GM12864 (cell line): ENCODE measurements around the gene TOP3B.

ENCODE experiments used
- DNase-seq: peaks from one replicate; pipeline ENCODE4 v3.0.0-alpha.2; 2011; ENCODE audit warnings: low read depth
- H3K4me3 ChIP-seq: 2 replicates; pipeline ENCODE4 v1.5.1; 2011; ENCODE audit warnings: mild to moderate bottlenecking, low read depth, low read length, control low read depth
- TF ChIP-seq, protein P1 (sequence below): IDR thresholded peaks from 2 replicates; pipeline ENCODE4 v1.5.1; 2011; ENCODE audit warnings: low read depth, mild to moderate bottlenecking, moderate library complexity, low read length, control low read depth, inconsistent platforms; ENCODE audit errors: missing control alignments

The TOP3B gene

DNA sequence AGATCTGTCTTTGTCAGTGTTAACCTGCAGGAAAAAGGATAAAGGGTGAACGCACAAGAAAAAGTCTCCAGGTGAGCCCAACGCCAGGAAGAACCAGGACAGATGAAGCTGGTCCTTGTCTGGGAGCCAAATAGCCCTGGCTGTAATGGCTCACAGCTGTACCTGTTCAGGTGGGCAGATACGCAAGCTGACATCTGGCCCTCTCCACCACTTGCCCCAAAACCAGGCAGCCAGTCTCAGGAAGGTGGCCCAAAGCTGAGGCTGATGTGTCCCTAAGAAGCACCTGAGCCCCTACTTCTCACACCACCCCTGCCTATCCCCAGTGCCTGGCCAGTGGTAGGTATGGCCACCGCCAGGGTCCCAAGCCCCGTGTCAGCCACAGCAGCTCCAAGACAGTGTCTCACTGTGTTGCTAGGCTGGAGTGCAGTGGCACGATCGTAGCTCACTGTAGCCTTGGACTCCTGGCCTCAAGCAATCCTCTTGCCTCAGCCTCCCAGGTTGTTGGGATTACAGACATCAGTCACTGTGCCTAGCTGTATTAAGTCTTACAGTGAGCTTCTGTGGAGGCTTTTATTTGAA is 14.8 kb downstream of the TOP3B start:
- TF ChIP-seq, protein P1, sequence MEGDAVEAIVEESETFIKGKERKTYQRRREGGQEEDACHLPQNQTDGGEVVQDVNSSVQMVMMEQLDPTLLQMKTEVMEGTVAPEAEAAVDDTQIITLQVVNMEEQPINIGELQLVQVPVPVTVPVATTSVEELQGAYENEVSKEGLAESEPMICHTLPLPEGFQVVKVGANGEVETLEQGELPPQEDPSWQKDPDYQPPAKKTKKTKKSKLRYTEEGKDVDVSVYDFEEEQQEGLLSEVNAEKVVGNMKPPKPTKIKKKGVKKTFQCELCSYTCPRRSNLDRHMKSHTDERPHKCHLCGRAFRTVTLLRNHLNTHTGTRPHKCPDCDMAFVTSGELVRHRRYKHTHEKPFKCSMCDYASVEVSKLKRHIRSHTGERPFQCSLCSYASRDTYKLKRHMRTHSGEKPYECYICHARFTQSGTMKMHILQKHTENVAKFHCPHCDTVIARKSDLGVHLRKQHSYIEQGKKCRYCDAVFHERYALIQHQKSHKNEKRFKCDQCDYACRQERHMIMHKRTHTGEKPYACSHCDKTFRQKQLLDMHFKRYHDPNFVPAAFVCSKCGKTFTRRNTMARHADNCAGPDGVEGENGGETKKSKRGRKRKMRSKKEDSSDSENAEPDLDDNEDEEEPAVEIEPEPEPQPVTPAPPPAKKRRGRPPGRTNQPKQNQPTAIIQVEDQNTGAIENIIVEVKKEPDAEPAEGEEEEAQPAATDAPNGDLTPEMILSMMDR: no peak
- DNase-seq: no peak
- H3K4me3 ChIP-seq: no peak overlapping the region

DNA sequence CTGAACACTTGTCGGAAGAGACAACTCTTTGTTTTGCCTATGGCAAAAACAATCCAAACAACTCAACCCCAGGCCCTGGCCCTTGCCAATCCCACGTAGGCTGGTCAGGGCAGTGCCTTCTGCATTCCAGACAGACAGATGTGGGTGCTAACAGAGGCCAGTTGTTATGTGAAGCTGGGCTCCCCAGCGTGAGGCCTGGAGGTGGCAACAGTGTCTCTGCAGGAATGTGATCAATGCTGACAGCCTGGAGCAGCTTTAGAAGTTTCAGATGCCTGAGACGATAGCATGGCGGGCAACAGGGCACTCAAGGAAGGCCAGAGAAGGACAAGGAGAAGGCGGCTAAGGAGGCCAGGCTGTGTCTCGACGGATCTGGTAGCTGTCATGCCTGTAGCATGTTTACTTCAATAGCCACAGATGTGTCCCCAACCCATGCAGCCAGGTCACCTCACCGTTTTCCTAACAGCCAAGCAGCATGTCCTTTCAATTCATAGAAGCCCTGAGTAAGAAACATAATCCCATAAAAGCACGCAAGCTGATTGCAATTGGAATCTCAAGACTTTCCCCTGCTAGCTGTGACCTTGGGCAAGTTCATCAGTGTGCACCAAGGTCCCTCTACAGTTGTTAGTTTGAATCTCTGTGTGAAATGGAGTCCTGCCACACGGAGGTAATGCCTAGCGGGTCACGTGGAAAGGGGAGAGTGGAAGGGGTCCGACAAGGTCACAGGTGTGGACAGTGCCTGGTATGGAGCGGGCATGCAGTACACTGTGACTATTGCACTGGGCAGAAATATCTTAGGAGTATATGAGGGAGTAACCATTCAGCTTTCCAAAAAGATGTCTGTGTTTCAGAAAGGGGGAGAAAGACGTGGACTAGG is 15.7 kb downstream of the TOP3B start:
- no peak for DNase-seq
- TF ChIP-seq, protein P1: no peak
- H3K4me3 ChIP-seq: no peak overlapping the region

DNA sequence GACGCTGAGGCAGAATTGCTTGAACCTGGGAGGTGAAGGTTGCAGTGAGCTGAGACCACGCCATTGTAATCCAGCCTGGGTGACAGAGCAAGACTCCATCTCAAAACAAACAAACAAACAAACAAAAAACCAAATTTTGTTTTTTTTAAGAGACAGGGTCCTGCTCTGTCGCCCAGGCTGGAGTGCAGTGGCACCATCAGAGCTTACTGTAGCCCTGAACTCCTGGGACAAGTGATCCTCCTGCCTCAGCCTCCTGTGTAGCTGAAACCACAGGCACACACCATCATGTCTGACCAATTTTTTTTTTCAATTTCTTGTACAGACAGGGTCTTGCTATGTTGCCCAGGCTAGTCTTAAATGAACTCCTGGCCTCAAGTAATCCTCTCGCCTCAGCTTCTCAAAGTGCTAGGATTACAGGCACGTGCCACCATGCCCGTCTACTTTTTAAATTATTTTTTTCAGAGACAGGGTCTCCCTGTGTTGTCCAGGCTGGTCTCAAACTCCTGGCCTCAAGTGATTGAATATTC is 16.8 kb downstream of the TOP3B start:
- no peak overlapping the region for H3K4me3 ChIP-seq
- TF ChIP-seq, protein P1: no peak
- no peak for DNase-seq

DNA sequence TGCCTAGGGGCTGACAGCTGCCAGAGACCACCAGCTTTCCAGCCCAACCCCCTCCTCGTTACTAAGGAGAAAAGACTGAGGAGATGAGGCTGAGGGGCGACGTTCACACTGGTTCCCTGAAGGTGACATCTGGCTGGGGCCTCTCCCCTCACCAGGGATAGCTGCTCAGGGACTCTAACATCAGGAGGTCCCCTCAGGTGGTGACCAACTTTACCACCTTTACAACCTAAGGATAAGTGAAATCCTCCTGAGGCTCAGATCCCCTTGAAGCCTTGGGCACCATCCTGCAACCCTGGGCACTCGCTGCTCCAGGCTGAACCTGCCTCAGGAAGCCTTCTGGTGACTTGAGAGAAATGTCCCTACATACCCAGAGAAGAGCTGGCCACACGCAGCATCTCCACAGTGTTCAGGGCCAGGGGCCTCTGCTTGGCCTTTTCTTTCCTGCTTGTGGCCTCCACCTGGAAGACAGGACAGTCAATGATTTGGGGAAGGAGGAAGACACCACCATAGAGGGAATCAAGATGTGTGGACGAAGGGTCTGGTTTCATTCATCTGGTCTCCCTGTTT is 17.6 kb downstream of the TOP3B start:
- TF ChIP-seq, protein P1: no peak
- DNase-seq: no peak
- H3K4me3 ChIP-seq: no peak overlapping the region

DNA sequence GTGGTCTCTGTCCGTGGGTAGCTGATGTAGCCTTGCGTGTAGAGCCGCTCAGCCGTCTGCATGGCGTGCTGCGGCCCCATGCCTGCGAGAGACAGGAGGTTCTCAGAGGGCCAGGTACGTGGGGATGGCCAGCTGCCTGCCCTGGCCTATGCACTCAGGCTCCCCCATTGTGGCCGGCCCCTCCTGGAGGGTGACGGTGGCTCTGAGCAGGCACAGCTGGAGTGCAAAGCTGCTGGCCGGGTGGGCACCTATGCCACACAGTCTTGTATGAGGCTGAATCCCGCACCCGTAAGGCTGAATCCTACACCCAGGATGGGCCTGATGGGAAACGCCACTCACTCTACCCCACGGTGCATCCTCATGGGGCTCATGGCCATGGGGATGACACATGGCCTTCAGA is 18.4 kb downstream of the TOP3B start:
- TF ChIP-seq, protein P1: no peak
- H3K4me3 ChIP-seq: no peak overlapping the region
- DNase-seq: no peak

DNA sequence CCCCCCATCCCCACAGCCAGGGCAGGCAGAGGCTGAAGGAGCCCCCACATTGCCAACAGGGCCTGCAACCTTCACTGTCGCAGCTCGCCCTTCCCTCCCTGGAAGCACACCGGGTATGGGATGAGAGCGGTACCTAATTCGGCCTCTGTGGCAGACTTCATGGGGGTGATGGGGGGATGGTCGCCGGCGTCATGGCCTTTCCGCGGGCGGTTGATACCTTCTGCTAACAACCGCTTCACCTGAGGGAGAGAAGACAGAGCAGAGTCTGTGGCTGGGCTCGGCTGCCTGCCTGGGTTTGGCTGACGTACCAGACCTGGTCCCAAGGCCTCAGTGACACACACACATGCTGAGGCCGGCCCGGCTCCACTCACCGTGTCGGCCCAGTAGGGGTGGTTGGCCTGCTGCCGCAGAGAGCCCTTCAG is 18.8 kb downstream of the TOP3B start:
- DNase-seq: no peak
- TF ChIP-seq, protein P1: no peak
- no peak overlapping the region for H3K4me3 ChIP-seq
